Activated T-cell treated with anti-CD3 and anti-CD28 coated beads, Interleukin-2, amount 50 U/mL, for 72 hours (primary cell): Measurements from ENCODE around the gene MAL. TPM values are rescaled to one million over a fixed set of nuclear protein-coding genes. Genes with fewer than 3 reads are reported as not detected.

Experiments used
- ATAC-seq, 2 donors: fragments of 150-1000 bp; cut with Tn5 transposase; replicated peaks in 1 of 2; 2 replicates each; pipeline ENCODE4 v1.10.0; 2021; ENCODE audit warnings: moderate library complexity in 2 of 2, mild to moderate bottlenecking in 1 of 2
- DNase-seq, 2 donors: peaks; one replicate each; pipeline ENCODE4 v3.0.0; 2021 to 2022; ENCODE audit warnings: mixed read lengths in 1 of 2
- H3K27ac Mint-ChIP-seq: one replicate; pipeline ENCODE4 v1.8.0; 2022; ENCODE audit warnings: mild to moderate bottlenecking, moderate library complexity, mixed read lengths
- H3K27me3 Mint-ChIP-seq: one replicate; pipeline ENCODE4 v1.8.0; 2022; ENCODE audit warnings: low read depth, mixed read lengths
- H3K36me3 Mint-ChIP-seq, 2 donors: one replicate each; pipeline ENCODE4 v1.8.0; 2022; ENCODE audit warnings: mixed read lengths in 2 of 2, mild to moderate bottlenecking in 1 of 2; ENCODE audit not compliant: insufficient read depth in 2 of 2
- H3K4me1 Mint-ChIP-seq: one replicate; pipeline ENCODE4 v1.8.0; 2022; ENCODE audit warnings: low read depth, mixed read lengths
- H3K4me3 Mint-ChIP-seq, 2 donors: one replicate each; pipeline ENCODE4 v1.8.0; 2022; ENCODE audit warnings: mild to moderate bottlenecking in 2 of 2, mixed read lengths in 2 of 2, moderate library complexity in 2 of 2
- H3K9me3 Mint-ChIP-seq, 2 donors: one replicate each; pipeline ENCODE4 v1.8.0; 2022; ENCODE audit warnings: mixed read lengths in 2 of 2
- total RNA-seq, 2 donors: library from RNA; stranded (reverse); gene quantifications; one replicate each; pipeline ENCODE4 v1.2.3, GENCODE V29; 2022

Gene MAL
- total RNA-seq, 2 donors from 2014 or later = 92.6 to 93.8 TPM

GRCh38 chr2:95015261-95015912, 10.1 kb upstream of the MAL start:
- Mint-ChIP-seq H3K27me3 (no peaks in the 10 kb centered on the region), H3K27ac (peak overlapping the region; percentile 16), H3K9me3 (no peaks in the 10 kb centered on the region), H3K4me1 (peaks cover 17% of the 10 kb centered on the region), H3K36me3 (no peaks in the 10 kb centered on the region), H3K4me3 (no peak overlapping the region)
- peak; percentile 74 to 77 for ATAC-seq
- peak in 1 of 2 donors; percentile 35 for DNase-seq

- no peak overlapping the region for H3K27ac Mint-ChIP-seq
- H3K4me3 Mint-ChIP-seq = no peak overlapping the region
- DNase-seq = no peak
- no peak for ATAC-seq
- peaks cover 21% of the 10 kb centered on the region for H3K4me1 Mint-ChIP-seq
- no peaks in the 10 kb centered on the region for H3K27me3 Mint-ChIP-seq
- no peaks in the 10 kb centered on the region for H3K9me3 Mint-ChIP-seq
- no peaks in the 10 kb centered on the region for H3K36me3 Mint-ChIP-seq
These were observed 8.9 kb upstream of the MAL start for GRCh38 chr2:95016616-95017015.

DNA sequence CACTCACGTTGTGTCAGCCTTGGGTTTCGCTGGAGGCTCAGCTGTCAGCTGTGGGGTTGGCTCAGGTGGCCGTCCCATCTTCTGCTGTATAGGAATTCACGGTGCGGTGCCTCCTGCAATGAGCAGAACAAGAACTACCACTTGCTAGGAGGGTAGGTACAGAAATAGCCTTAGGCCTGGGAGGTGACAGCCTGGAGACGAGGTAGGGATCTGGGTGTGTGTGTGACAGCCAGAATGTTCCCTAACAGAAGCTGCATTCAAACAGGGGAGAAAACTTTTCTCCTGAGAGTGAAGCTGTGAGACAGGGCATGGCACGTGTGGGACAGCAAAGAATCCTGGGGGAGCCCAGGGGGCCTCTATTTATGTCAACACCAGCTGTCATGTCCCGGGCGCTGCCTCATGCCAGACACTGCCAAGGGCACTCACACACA, 8.4 kb upstream of the MAL start:
- no peaks in the 10 kb centered on the region for H3K9me3 Mint-ChIP-seq
- peaks cover 23% of the 10 kb centered on the region for H3K4me1 Mint-ChIP-seq
- ATAC-seq (no peak), DNase-seq (no peak)
- no peak overlapping the region for H3K27ac Mint-ChIP-seq
- no peaks in the 10 kb centered on the region for H3K36me3 Mint-ChIP-seq
- H3K4me3 Mint-ChIP-seq = no peak overlapping the region
- no peaks in the 10 kb centered on the region for H3K27me3 Mint-ChIP-seq

DNA sequence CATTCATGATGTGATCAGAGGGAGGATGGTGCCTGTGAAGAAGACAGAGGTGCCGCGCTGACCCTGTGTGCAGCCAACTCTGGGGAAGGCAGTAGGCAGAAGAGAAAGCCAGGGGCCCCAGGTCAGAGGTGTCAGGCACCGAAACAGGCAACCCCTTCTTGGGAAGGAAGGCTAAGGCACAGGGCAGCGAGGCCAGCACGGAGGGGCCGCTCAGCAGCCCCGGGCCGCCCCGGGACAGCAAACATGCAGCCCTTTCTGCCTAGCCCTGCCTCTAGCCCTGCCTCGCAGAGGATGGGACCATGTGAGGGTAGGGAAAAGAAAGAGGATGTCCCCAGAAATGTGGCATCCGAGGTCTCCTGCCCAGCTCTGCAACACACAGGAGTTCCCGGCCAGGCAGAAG, 7.7 kb upstream of the MAL start:
- ATAC-seq (no peak), DNase-seq (no peak)
- H3K4me1 Mint-ChIP-seq = peaks cover 30% of the 10 kb centered on the region
- H3K9me3 Mint-ChIP-seq = no peaks in the 10 kb centered on the region
- no peak overlapping the region for H3K4me3 Mint-ChIP-seq
- no peaks in the 10 kb centered on the region for H3K36me3 Mint-ChIP-seq
- H3K27me3 Mint-ChIP-seq = no peaks in the 10 kb centered on the region
- no peak overlapping the region for H3K27ac Mint-ChIP-seq

DNA sequence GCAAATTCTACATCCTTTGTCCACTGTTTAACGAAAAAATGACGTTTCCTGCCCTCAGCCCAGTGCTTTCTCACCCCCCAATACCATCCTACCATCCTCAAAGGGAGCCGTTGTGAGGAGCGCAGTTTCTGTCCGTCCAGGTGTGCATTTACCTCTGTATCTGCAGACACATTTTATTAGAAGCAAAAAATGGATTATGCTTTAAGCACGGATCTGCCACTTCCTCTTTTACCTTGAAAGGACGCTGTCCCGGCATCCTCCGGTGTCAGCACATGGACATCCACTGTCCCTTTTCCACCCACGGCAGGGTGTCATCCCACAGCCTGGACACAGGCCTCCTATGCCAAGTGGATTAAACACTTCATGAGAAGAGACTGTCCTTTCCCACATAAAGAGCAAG, 7.2 kb upstream of the MAL start:
- DNase-seq = no peak
- H3K27me3 Mint-ChIP-seq = no peaks in the 10 kb centered on the region
- H3K4me1 Mint-ChIP-seq = peaks cover 32% of the 10 kb centered on the region
- H3K9me3 Mint-ChIP-seq = no peaks in the 10 kb centered on the region
- H3K27ac Mint-ChIP-seq = no peak overlapping the region
- ATAC-seq = no peak
- no peak overlapping the region for H3K4me3 Mint-ChIP-seq
- no peaks in the 10 kb centered on the region for H3K36me3 Mint-ChIP-seq

- H3K4me3 Mint-ChIP-seq = no peak overlapping the region
- H3K27ac Mint-ChIP-seq = no peak overlapping the region
- ATAC-seq (no peak), DNase-seq (no peak)
- H3K4me1 Mint-ChIP-seq = peaks cover 35% of the 10 kb centered on the region
- H3K36me3 Mint-ChIP-seq = no peaks in the 10 kb centered on the region
- H3K27me3 Mint-ChIP-seq = no peaks in the 10 kb centered on the region
- no peaks in the 10 kb centered on the region for H3K9me3 Mint-ChIP-seq
These were observed 6.5 kb upstream of the MAL start for GRCh38 chr2:95018861-95019550.

DNA sequence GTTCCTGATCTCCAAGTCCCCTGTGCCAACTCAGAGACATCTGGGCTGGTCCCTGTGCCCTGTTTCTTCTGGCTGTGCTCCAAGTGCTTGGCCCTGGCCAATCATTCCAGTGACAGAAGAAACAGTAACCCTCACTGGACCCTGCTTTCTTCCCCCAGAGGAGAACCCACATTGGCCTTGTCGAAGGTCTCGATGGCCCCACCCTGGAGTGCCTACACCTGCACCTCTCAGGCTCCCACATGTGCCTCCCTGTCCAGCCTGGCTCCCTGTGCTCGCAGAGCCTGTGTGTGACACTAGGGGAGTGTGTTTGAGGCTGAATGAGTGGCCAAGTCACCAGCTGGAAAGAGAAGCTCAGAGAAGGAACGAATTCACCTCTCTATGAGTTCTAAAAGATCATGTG, 5.9 kb upstream of the MAL start:
- Mint-ChIP-seq H3K9me3 (no peaks in the 10 kb centered on the region), H3K4me3 (no peak overlapping the region), H3K27ac (no peak overlapping the region), H3K27me3 (no peaks in the 10 kb centered on the region), H3K36me3 (no peaks in the 10 kb centered on the region), H3K4me1 (peaks cover 41% of the 10 kb centered on the region)
- no peak for DNase-seq
- no peak for ATAC-seq

- ATAC-seq (no peak), DNase-seq (no peak)
- no peaks in the 10 kb centered on the region for H3K36me3 Mint-ChIP-seq
- H3K4me3 Mint-ChIP-seq = no peak overlapping the region
- H3K4me1 Mint-ChIP-seq = peaks cover 37% of the 10 kb centered on the region
- H3K27me3 Mint-ChIP-seq = no peaks in the 10 kb centered on the region
- H3K9me3 Mint-ChIP-seq = no peaks in the 10 kb centered on the region
- H3K27ac Mint-ChIP-seq = no peak overlapping the region
These were observed 5.1 kb upstream of the MAL start for GRCh38 chr2:95020275-95021022.

DNA sequence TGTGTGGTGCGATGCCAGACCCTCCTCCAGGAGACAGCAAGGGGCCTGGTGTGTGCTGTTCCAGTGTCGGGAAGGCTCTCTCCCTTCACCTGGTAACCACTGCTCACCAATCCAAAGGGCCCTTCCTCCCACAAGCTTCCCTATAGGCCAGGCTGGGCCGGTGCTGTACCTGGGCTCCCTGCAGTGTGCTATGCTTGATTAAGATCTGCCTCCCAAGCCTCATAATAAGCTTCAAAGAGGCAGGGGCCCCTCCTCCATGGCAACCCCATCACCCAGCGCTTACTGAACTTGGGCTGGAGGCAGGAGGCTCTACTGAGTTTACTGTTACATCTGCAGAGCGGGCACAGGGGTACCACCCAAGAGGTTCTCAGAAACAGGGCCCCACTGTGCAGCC, 4.5 kb upstream of the MAL start:
- DNase-seq (no peak), ATAC-seq (no peak)
- no peaks in the 10 kb centered on the region for H3K27me3 Mint-ChIP-seq
- H3K4me1 Mint-ChIP-seq = peaks cover 38% of the 10 kb centered on the region
- no peaks in the 10 kb centered on the region for H3K9me3 Mint-ChIP-seq
- no peaks in the 10 kb centered on the region for H3K36me3 Mint-ChIP-seq
- H3K4me3 Mint-ChIP-seq = no peak overlapping the region
- no peak overlapping the region for H3K27ac Mint-ChIP-seq

- Mint-ChIP-seq H3K27me3 (no peaks in the 10 kb centered on the region), H3K36me3 (peaks cover 0 to 2% of the 10 kb centered on the region in 2 donors), H3K4me1 (peaks cover 43% of the 10 kb centered on the region), H3K9me3 (no peaks in the 10 kb centered on the region), H3K27ac (no peak overlapping the region), H3K4me3 (no peak overlapping the region)
- ATAC-seq = no peak
- no peak for DNase-seq
These were observed 3.7 kb upstream of the MAL start for GRCh38 chr2:95021847-95022246.

GRCh38 chr2:95022309-95023221, 2.9 kb upstream of the MAL start:
- Mint-ChIP-seq H3K27ac (no peak overlapping the region), H3K4me3 (peak overlapping the region; percentile 0 to 36), H3K36me3 (peaks cover 0 to 2% of the 10 kb centered on the region in 2 donors), H3K4me1 (peaks cover 50% of the 10 kb centered on the region), H3K27me3 (no peaks in the 10 kb centered on the region), H3K9me3 (no peaks in the 10 kb centered on the region)
- DNase-seq (peak; percentile 86 to 89), ATAC-seq (peak; percentile 56 to 62)

DNA sequence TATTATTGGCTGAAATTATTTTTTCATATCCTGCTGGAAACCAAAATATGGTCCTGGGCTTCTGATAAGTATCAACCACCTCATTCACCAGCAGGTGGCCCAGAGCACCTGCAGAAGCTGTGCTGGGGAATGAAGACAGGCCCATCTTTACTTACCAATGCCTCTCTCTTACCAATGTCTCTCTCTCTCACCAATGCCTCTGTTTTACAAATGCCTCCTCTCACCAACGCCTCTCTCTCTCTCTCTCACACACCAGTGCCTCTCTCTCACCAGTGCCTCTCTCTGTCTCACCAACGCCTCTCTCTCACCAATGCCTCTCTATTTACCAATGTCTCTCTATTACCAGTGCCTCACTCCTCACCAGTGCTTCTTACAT, 2.3 kb upstream of the MAL start:
- H3K27me3 Mint-ChIP-seq = no peaks in the 10 kb centered on the region
- peak overlapping the region; percentile 0 to 36 for H3K4me3 Mint-ChIP-seq
- ATAC-seq = peak; percentile 51 to 60

More for the DNA sequence above, 2.3 kb upstream of the MAL start:
- H3K4me1 Mint-ChIP-seq = peaks cover 54% of the 10 kb centered on the region
- H3K27ac Mint-ChIP-seq = peak overlapping the region; percentile 27
- peaks cover 0 to 2% of the 10 kb centered on the region in 2 donors for H3K36me3 Mint-ChIP-seq
- DNase-seq = peak; percentile 56 to 68
- H3K9me3 Mint-ChIP-seq = no peaks in the 10 kb centered on the region
